Measurements from ENCODE around the gene AHNAK2. TPM values are rescaled to one million over a fixed set of nuclear protein-coding genes. Genes with fewer than 3 reads are reported as not detected.

Gene AHNAK2
- total RNA-seq, 2 donors from 2014 or later: 3.6 to 5.2 TPM

DNA sequence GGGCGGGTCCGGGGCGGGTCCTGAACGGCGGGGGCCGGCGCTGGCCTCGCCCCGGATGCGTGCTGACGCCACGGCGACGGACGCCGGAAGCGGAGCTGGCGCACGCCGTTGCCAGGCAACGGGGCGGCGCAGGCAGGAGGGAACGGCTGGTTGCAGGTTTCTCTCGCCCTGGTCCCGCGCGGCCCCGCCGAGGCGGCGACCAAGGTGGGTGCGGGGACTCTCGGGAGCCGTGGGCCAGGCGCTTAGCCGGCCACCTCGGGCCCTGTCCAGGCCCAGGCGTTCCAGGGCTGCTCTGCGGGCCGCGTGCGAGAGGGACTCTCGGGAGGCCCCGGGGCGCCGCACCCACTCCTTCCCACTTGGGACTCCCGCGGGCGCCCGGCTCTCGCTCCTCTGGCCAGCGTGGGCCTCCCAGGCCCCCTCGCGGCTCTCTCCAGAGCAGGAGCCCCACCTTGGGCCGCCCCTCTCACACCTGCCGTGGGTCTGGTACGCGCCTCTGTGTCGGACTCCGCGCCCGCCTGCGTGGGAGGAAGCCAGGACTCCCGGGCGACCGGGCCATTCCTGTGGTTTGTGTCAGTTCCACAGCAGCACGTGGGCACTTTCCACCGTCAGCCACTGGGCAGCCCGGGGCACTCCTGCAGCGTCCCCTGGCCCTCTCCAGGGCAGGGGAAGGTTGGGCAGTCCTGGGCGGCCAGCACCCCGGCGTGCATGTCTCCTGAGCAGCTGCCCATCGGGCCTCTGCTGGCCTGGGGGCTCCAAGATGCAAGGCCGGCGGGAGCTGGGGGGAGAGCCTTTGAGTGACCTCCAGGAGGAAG lies 7.7 kb upstream of the AHNAK2 start, which contains the start of gene CLBA1:
Gene CLBA1, plus strand, starts transcription at position 114 of the 812 bp plus-strand sequence. Its CDS starts 644 bp downstream, at position 758.
- ATAC-seq: peak; percentile 93
- WGBS, 2 donors: 1% methylated on average over 59 of the region's 77 CpGs; no CpG with 5 or more reads in 1 of the 2 donors
- intact Hi-C loops (cut with DNase I): no loop called here
- Histone ChIP-seq H3K27ac (peak within 1 kb of the TSS; percentile 59 to 82 (median 68)), H3K4me3 (peak within 1 kb of the TSS; percentile 73 to 95), H3K9me3 (no peaks in the 10 kb centered on the region), H3K27me3 (no peaks in the 10 kb centered on the region), H3K36me3 (replicated peaks in 1 of 2; ENCODE audit: insufficient read depth in 1 of 2, low read depth in 2 of 2) (no peaks in the 10 kb centered on the region), H3K4me1 (peaks cover 14% of the 10 kb centered on the region)
- peak; percentile 89 to 92 (median 90) for DNase-seq
- TF ChIP-seq POLR2A (IDR thresholded peaks at IDR 0.05): peak; percentile 17 to 63 (median 56)
- TF ChIP-seq, protein P1, sequence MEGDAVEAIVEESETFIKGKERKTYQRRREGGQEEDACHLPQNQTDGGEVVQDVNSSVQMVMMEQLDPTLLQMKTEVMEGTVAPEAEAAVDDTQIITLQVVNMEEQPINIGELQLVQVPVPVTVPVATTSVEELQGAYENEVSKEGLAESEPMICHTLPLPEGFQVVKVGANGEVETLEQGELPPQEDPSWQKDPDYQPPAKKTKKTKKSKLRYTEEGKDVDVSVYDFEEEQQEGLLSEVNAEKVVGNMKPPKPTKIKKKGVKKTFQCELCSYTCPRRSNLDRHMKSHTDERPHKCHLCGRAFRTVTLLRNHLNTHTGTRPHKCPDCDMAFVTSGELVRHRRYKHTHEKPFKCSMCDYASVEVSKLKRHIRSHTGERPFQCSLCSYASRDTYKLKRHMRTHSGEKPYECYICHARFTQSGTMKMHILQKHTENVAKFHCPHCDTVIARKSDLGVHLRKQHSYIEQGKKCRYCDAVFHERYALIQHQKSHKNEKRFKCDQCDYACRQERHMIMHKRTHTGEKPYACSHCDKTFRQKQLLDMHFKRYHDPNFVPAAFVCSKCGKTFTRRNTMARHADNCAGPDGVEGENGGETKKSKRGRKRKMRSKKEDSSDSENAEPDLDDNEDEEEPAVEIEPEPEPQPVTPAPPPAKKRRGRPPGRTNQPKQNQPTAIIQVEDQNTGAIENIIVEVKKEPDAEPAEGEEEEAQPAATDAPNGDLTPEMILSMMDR (IDR thresholded peaks at IDR 0.05): no peak

GRCh38 chr14:104984056-104984894 lies 6.1 kb upstream of the AHNAK2 start:
- ATAC-seq (no peak), DNase-seq (no peak)
- TF ChIP-seq POLR2A (IDR thresholded peaks at IDR 0.05): no peak
- TF ChIP-seq, protein P1 (IDR thresholded peaks at IDR 0.05): no peak
- H3K4me3 ChIP-seq: no peak overlapping the region
- H3K9me3 ChIP-seq: no peaks in the 10 kb centered on the region
- intact Hi-C loops (cut with DNase I): no loop called here
- WGBS, 2 donors: 81 to 86% methylated on average over 9 to 14 of the region's 15 CpGs
- H3K4me1 ChIP-seq: peaks cover 30% of the 10 kb centered on the region
- no peak overlapping the region for H3K27ac ChIP-seq
- no peaks in the 10 kb centered on the region for H3K27me3 ChIP-seq
- no peaks in the 10 kb centered on the region for H3K36me3 ChIP-seq (replicated peaks in 1 of 2; ENCODE audit: insufficient read depth in 1 of 2, low read depth in 2 of 2)

DNA sequence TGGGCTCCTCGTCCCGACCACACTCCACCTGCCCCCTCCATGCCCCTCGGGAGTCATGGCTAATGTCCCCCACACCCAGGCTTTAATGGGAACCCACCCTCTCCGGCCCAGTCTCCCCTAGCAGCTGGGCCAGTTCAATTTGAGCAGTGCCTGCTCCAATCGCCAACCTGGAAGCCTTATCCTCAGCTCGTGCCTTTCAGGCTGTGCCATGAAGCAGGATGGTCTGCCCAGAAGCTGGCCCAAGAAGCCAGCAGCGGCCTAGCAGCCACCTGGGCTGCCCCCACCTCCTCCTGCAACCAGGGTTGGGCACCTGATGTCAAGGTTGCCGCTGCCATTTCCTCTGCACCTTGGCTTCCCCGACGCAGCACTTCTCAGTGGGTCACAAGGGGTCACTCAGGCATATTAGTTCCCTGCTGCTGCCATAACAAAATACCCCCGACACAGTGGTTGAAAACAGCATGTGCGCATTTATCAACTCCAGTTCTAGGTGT lies 5.1 kb upstream of the AHNAK2 start:
- no peak for TF ChIP-seq POLR2A (IDR thresholded peaks at IDR 0.05)
- TF ChIP-seq, protein P1 (IDR thresholded peaks at IDR 0.05): no peak
- Histone ChIP-seq H3K36me3 (replicated peaks in 1 of 2; ENCODE audit: insufficient read depth in 1 of 2, low read depth in 2 of 2) (no peaks in the 10 kb centered on the region), H3K4me1 (peaks cover 40% of the 10 kb centered on the region), H3K4me3 (no peak overlapping the region), H3K27ac (no peak overlapping the region), H3K27me3 (no peaks in the 10 kb centered on the region), H3K9me3 (no peaks in the 10 kb centered on the region)
- 75 to 82% methylated on average over 4 to 12 of the region's 12 CpGs for WGBS, 2 donors
- intact Hi-C loops (cut with DNase I): no loop called here
- no peak for DNase-seq
- no peak for ATAC-seq

DNA sequence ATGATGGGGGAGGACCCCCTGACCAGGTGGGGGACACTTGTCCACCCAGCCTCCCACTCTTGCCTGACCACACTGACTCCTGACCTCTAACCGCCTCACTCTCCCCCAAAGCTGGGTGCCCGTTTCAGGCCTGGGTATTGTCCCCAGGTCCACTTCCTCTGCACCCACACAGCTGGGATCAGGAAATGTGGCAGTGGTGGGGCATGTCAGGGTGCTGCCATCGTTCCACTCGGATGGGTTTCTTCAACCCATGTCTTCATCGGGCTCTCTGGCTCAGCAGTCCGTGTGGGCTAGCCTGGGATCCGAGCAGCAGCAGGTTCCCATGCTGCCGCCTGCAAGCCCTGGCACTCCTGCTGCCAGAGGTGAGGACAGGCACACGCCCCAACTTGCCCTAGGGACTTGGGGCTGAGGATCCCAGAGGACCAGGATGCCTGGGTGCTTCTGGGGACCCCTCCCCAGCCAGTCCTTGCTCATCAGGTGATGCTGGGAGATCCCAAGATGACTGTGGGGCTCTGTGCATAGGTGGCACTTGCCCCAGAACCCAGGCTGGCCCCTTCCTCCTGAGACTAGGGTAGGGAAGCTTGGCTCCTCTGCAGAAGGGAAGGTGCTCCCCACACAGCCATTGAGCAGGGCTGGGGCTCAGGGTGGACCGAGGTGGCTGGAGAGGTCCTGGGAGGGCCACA lies 4.5 kb upstream of the AHNAK2 start:
- H3K4me1 ChIP-seq: peaks cover 43% of the 10 kb centered on the region
- no peaks in the 10 kb centered on the region for H3K9me3 ChIP-seq
- DNase-seq (no peak), ATAC-seq (no peak)
- H3K27me3 ChIP-seq: no peaks in the 10 kb centered on the region
- intact Hi-C loops (cut with DNase I): no loop called here
- 69 to 71% methylated on average over 5 to 9 of the region's 10 CpGs for WGBS, 2 donors
- H3K27ac ChIP-seq: no peak overlapping the region
- no peak overlapping the region for H3K4me3 ChIP-seq
- H3K36me3 ChIP-seq (replicated peaks in 1 of 2; ENCODE audit: insufficient read depth in 1 of 2, low read depth in 2 of 2): no peaks in the 10 kb centered on the region
- TF ChIP-seq, protein P1 (IDR thresholded peaks at IDR 0.05): no peak
- TF ChIP-seq POLR2A (IDR thresholded peaks at IDR 0.05): no peak

All from body of pancreas (tissue), 4 donors.